Measurements from ENCODE around the gene PCLAF.
"Not testable (repeated sequence)": the region's sequence is repeated elsewhere in the genome, so short reads cannot be mapped to it uniquely, and the experiment has no call there.

The PCLAF gene

DNA sequence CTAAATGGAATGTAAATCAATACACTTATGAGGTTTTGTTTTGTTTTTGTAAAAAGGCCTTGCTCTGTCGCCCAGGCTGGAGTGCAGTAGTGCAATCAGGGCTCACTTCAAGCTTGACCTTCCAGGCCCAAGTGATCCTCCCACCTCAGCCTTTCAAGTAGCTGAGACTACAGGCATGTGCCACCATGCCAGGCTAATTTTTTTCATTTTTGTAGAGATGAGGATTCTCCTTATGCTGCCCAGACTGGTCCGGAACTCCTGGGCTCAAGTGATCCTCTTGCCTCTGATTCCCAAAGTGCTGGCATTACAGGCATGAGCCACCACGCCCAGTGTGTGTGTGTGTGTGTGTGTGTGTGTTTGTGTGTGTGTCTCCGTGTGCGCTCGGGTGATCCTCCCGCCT is 5.0 kb upstream of the PCLAF start:
- no peaks in the 10 kb centered on the region for H3K4me1 ChIP-seq (ENCODE audit: insufficient read depth, insufficient read length)
- DNase-seq (ENCODE audit: low read depth, low spot score): no peak
- TF ChIP-seq YY1 (IDR thresholded peaks at IDR 0.05; ENCODE audit: insufficient read depth, insufficient read length) (no peak), SUZ12 (IDR thresholded peaks at IDR 0.05; ENCODE audit: extremely low read depth, insufficient read depth, insufficient read length) (no peak), ZNF274 (IDR thresholded peaks at IDR 0.05; ENCODE audit: low read depth, low read length) (no peak)
- H3K9ac ChIP-seq (ENCODE audit: insufficient read length, low read depth): no peak overlapping the region
- peaks cover 5% of the 10 kb centered on the region for H3K36me3 ChIP-seq (ENCODE audit: insufficient read depth, insufficient read length, low read length)
- no peak overlapping the region for H3K4me3 ChIP-seq (ENCODE audit: insufficient read length, low read depth)
- H3K27me3 ChIP-seq (ENCODE audit: insufficient read depth, insufficient read length): no peaks in the 10 kb centered on the region
- H3K9me3 ChIP-seq (ENCODE audit: insufficient read depth, low read length): no peaks in the 10 kb centered on the region

DNA sequence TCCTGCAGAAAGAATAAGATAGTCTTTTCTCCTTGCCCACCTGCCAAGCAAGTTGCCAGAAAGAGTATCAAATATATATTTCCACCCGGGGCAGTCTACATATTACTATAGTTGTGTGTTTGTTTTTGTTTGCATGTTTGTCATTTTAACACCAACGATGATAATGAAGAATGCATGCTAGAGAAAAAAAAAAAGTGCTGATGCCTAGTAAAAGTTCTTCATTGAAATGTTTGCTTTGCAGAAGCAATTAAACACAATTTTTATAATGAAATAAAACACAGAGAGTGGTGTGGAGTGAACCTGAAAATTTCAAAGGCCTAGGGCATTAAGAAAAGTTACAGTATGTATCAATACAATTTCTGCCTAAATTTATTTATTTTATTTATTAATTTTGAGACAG is 2.5 kb upstream of the PCLAF start:
- DNase-seq (ENCODE audit: low read depth, low spot score): no peak
- Histone ChIP-seq H3K4me3 (ENCODE audit: insufficient read length, low read depth) (no peak overlapping the region), H3K9ac (ENCODE audit: insufficient read length, low read depth) (no peak overlapping the region), H3K9me3 (ENCODE audit: insufficient read depth, low read length) (no peaks in the 10 kb centered on the region), H3K27me3 (ENCODE audit: insufficient read depth, insufficient read length) (no peaks in the 10 kb centered on the region), H3K4me1 (ENCODE audit: insufficient read depth, insufficient read length) (peaks cover 2% of the 10 kb centered on the region), H3K36me3 (ENCODE audit: insufficient read depth, insufficient read length, low read length) (peaks cover 12% of the 10 kb centered on the region)
- no peak for TF ChIP-seq YY1 (IDR thresholded peaks at IDR 0.05; ENCODE audit: insufficient read depth, insufficient read length)
- no peak for TF ChIP-seq SUZ12 (IDR thresholded peaks at IDR 0.05; ENCODE audit: extremely low read depth, insufficient read depth, insufficient read length)
- TF ChIP-seq ZNF274 (IDR thresholded peaks at IDR 0.05; ENCODE audit: low read depth, low read length): no peak

DNA sequence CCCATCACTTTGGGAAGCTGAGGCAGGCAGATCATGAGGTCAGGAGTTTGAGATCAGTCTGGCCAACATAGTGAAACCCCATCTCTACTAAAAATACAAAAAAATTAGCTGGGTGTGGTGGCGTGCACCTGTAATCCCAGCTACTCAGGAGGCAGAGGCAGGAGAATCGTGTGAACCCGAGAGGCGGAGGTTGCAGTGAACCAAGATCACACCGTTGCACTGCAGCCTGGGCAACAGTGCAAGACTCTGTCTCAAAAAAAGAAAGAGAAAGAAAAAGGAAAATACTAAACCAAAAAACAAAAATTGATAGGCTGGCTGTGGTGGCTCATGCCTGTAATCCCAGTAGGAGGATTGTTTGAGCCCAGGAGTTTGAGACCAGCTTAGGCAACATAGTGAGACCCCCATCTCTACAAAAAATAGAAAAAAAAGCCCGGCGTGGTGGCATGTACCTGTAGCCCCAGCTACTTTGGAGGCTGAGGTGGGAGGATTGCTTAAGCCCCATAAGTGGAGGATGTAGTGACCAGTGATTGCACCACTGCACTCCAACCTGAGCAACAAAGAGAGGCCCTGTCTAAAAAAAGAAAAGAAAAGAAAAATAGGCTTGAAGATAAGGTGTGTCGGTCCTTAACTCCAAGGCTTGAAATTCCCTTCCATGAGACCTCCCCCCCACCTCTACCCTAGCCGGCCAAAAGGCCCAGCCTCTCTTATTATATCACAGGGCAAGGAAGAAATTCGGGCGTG is 941 bp downstream of the PCLAF start:
- DNase-seq (ENCODE audit: low read depth, low spot score); H3K9me3 ChIP-seq (ENCODE audit: insufficient read depth, low read length); H3K27me3 ChIP-seq (ENCODE audit: insufficient read depth, insufficient read length); H3K4me1 ChIP-seq (ENCODE audit: insufficient read depth, insufficient read length): not testable (repeated sequence)
- Histone ChIP-seq H3K4me3 (ENCODE audit: insufficient read length, low read depth) (peak overlapping the region; percentile 68), H3K36me3 (ENCODE audit: insufficient read depth, insufficient read length, low read length) (peaks cover 33% of the 10 kb centered on the region), H3K9ac (ENCODE audit: insufficient read length, low read depth) (peak overlapping the region; percentile 89)

DNA sequence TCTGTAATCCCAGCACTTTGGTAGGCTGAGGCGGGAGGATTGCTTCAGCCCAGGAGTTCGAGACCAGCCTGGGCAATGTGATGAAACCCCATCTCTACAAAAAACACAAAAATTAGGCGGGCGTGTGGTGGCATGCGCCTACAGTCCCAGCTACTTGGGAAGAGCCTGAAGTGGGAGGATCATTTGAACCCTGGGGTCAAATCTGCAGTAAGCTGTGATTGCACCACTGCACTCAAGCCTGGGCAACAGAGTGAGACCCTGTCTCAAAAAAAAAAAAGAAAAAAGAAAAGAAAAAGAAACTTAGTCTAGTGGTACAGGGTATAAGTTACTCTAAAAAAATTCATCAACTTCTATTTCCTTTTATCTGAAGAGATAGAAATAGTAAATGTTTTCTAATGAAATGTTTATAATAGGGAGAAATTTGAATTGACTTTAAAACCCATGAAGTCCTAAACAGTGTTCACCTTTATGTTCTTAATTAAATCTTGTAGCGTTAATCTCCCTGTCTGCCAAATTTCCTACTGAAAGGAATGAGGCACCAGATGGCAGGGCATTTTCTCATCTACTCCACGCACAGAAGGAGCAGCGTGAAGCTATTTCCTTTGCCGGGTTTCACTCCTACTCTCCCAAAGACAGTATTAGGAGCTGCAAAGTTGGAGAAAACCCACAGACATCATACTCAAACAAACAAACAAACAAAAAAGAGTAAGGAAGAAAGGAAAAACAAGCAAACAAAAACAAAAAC is 1.9 kb downstream of the PCLAF start:
- Histone ChIP-seq H3K9ac (ENCODE audit: insufficient read length, low read depth) (peak overlapping the region; percentile 46), H3K4me3 (ENCODE audit: insufficient read length, low read depth) (peak overlapping the region; percentile 9), H3K27me3 (ENCODE audit: insufficient read depth, insufficient read length) (no peaks in the 10 kb centered on the region), H3K4me1 (ENCODE audit: insufficient read depth, insufficient read length) (peaks cover 2% of the 10 kb centered on the region), H3K36me3 (ENCODE audit: insufficient read depth, insufficient read length, low read length) (peaks cover 42% of the 10 kb centered on the region), H3K9me3 (ENCODE audit: insufficient read depth, low read length) (no peaks in the 10 kb centered on the region)
- TF ChIP-seq SUZ12 (IDR thresholded peaks at IDR 0.05; ENCODE audit: extremely low read depth, insufficient read depth, insufficient read length) (no peak), YY1 (IDR thresholded peaks at IDR 0.05; ENCODE audit: insufficient read depth, insufficient read length) (no peak), ZNF274 (IDR thresholded peaks at IDR 0.05; ENCODE audit: low read depth, low read length) (no peak)
- no peak for DNase-seq (ENCODE audit: low read depth, low spot score)

DNA sequence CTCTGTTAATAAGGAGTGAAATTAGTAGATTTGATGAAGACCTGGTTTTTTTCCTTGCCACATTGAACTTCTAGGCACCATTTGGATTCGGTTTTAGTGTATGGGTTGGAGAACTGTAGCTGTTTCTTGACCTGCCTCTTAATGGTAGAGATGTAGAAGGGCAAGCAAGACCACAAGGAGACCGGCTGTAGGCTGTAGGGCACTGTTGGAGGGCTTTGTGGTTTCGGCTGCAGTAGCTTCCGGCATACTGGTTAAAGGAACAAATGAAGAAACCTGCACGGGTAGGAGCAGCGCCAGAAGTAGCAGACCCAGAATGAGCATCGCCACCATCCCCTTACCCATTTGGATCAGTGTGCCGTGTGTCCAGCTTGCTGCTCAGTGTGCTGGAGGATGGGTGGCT is 7.9 kb downstream of the PCLAF start:
- Histone ChIP-seq H3K4me3 (ENCODE audit: insufficient read length, low read depth) (no peak overlapping the region), H3K36me3 (ENCODE audit: insufficient read depth, insufficient read length, low read length) (peaks cover 61% of the 10 kb centered on the region), H3K27me3 (ENCODE audit: insufficient read depth, insufficient read length) (no peaks in the 10 kb centered on the region), H3K9me3 (ENCODE audit: insufficient read depth, low read length) (no peaks in the 10 kb centered on the region), H3K9ac (ENCODE audit: insufficient read length, low read depth) (no peak overlapping the region), H3K4me1 (ENCODE audit: insufficient read depth, insufficient read length) (no peaks in the 10 kb centered on the region)
- DNase-seq (ENCODE audit: low read depth, low spot score): no peak
- TF ChIP-seq ZNF274 (IDR thresholded peaks at IDR 0.05; ENCODE audit: low read depth, low read length): no peak

DNA sequence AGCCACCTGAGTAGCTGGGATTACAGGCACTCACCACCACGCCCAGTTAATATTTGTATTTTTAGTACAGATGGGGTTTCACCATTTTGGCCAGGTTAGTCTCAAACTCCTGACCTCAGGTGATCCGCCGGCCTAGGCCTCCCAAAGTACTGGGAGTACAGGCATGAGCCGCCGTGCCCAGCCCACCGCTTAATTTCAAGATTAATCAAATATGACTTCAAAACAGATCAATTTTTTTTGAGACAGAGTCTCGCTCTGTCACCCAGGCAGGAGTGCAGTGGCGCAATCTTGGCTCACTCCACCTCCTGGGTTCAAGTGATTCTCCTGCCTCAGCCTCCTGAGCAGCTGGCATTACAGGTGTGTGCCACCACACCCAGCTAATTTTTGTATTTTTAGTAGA is 9.9 kb downstream of the PCLAF start:
- not testable (repeated sequence) for H3K4me3 ChIP-seq (ENCODE audit: insufficient read length, low read depth); DNase-seq (ENCODE audit: low read depth, low spot score); H3K9ac ChIP-seq (ENCODE audit: insufficient read length, low read depth); H3K9me3 ChIP-seq (ENCODE audit: insufficient read depth, low read length); H3K27me3 ChIP-seq (ENCODE audit: insufficient read depth, insufficient read length); H3K4me1 ChIP-seq (ENCODE audit: insufficient read depth, insufficient read length)
- H3K36me3 ChIP-seq (ENCODE audit: insufficient read depth, insufficient read length, low read length): peaks cover 58% of the 10 kb centered on the region

DNA sequence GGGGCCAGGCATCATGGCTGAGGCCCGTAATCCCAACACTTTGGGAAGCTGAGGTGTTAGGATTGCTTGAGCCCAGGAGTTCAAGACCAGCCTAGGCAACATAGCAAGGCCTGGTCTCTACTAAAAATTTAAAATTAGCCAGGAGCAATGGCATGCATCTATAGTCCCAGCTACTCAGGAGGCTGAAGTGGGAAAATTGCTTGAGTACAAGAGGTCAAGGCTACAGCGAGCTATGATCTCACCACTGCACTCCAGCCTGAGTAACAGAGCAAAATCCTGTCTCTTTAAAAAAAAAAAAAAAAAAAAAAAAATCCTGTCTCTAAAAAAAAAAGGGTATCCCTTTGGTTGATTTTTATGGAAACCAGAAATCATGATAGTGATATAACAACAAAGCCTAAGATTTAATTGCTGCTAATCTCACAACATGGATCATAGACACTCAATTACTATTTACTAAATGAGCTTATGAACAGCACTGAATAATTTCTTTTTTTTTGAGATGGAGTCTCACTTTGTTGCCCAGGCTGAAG is 12.1 kb downstream of the PCLAF start:
- no peak for DNase-seq (ENCODE audit: low read depth, low spot score)
- Histone ChIP-seq H3K9me3 (ENCODE audit: insufficient read depth, low read length) (no peaks in the 10 kb centered on the region), H3K27me3 (ENCODE audit: insufficient read depth, insufficient read length) (no peaks in the 10 kb centered on the region), H3K36me3 (ENCODE audit: insufficient read depth, insufficient read length, low read length) (peaks cover 49% of the 10 kb centered on the region), H3K4me1 (ENCODE audit: insufficient read depth, insufficient read length) (no peaks in the 10 kb centered on the region), H3K9ac (ENCODE audit: insufficient read length, low read depth) (no peak overlapping the region), H3K4me3 (ENCODE audit: insufficient read length, low read depth) (no peak overlapping the region)
- no peak for TF ChIP-seq SUZ12 (IDR thresholded peaks at IDR 0.05; ENCODE audit: extremely low read depth, insufficient read depth, insufficient read length)
- TF ChIP-seq YY1 (IDR thresholded peaks at IDR 0.05; ENCODE audit: insufficient read depth, insufficient read length): no peak
- no peak for TF ChIP-seq ZNF274 (IDR thresholded peaks at IDR 0.05; ENCODE audit: low read depth, low read length)

Data from NT2/D1 (cell line).